Hepatocyte (in vitro differentiated cells): ENCODE data around the gene BPIFB6. TPM values are rescaled to one million over a fixed set of nuclear protein-coding genes. Genes with fewer than 3 reads are reported as not detected.

ENCODE experiments used
- DNase-seq: peaks from one replicate; pipeline ENCODE4 v3.0.0-alpha.2; 2016; ENCODE audit warnings: low spot score
- H2AFZ ChIP-seq: fragments of 200-600 bp; sonication (generic); 2 replicates; pipeline ENCODE4 v1.6.0; 2016; ENCODE audit warnings: antibody characterized with exemption, mild to moderate bottlenecking
- H3K27ac ChIP-seq: fragments of 200-600 bp; sonication (generic); 2 replicates; pipeline ENCODE4 v1.5.1; 2016; ENCODE audit warnings: mild to moderate bottlenecking
- H3K27me3 ChIP-seq: fragments of 200-600 bp; sonication (generic); 2 replicates; pipeline ENCODE4 v1.6.1; 2016
- H3K36me3 ChIP-seq: fragments of 200-600 bp; sonication (generic); replicated peaks from 2 replicates; pipeline ENCODE4 v1.5.1; 2016; ENCODE audit warnings: low read depth; ENCODE audit not compliant: insufficient read depth
- H3K4me1 ChIP-seq: fragments of 200-600 bp; sonication (generic); 2 replicates; pipeline ENCODE4 v1.5.1; 2016; ENCODE audit warnings: mild to moderate bottlenecking, moderate library complexity; ENCODE audit not compliant: insufficient read depth
- H3K4me2 ChIP-seq: fragments of 200-600 bp; sonication (generic); 2 replicates; pipeline ENCODE4 v1.6.0; 2016
- H3K4me3 ChIP-seq: fragments of 200-600 bp; sonication (generic); 2 replicates; pipeline ENCODE4 v1.5.1; 2016; ENCODE audit warnings: mild to moderate bottlenecking
- H3K79me2 ChIP-seq: fragments of 200-600 bp; sonication (generic); 2 replicates; pipeline ENCODE4 v1.6.0; 2017; ENCODE audit warnings: mild to moderate bottlenecking
- H3K9me2 ChIP-seq: fragments of 200-600 bp; sonication (generic); replicated peaks from 2 replicates; pipeline ENCODE4 v1.6.0; 2017; ENCODE audit warnings: mild to moderate bottlenecking; ENCODE audit not compliant: insufficient read depth
- H3K9me3 ChIP-seq: fragments of 200-600 bp; sonication (generic); 2 replicates; pipeline ENCODE4 v1.5.1; 2016; ENCODE audit warnings: low read depth, mild to moderate bottlenecking
- H4K20me1 ChIP-seq: fragments of 200-600 bp; sonication (generic); 2 replicates; pipeline ENCODE4 v1.6.0; 2016; ENCODE audit warnings: mild to moderate bottlenecking; ENCODE audit not compliant: insufficient read depth, poor library complexity, severe bottlenecking
- CTCF ChIP-seq: fragments of 200-600 bp; sonication (generic); IDR thresholded peaks from 2 replicates; pipeline ENCODE4 v1.5.1; 2016; ENCODE audit warnings: antibody characterized with exemption, mild to moderate bottlenecking; ENCODE audit not compliant: poor library complexity
- EZH2 ChIP-seq: fragments of 200-600 bp; sonication (generic); IDR thresholded peaks from 2 replicates; pipeline ENCODE4 v1.6.1; 2016; ENCODE audit warnings: antibody characterized with exemption, mild to moderate bottlenecking, borderline replicate concordance
- EZH2phosphoT487 ChIP-seq: fragments of 200-600 bp; sonication (generic); IDR thresholded peaks from one replicate; pipeline ENCODE4 v1.6.1; 2018; ENCODE audit warnings: antibody characterized with exemption, mild to moderate bottlenecking, low read depth, moderate library complexity; ENCODE audit not compliant: unreplicated experiment, severe bottlenecking
- WGBS: methylation state at CpG from one replicate; pipeline ENCODE4 v1.1.6; 2016; ENCODE audit warnings: low lambda C conversion rate; ENCODE audit errors: missing lambda C conversion rate; 5-methylcytosine and 5-hydroxymethylcytosine counted together
- polyA plus RNA-seq: library from polyadenylated mRNA; unstranded; fragments of >200 nt; fragmentation: Nextera tagmentation; extraction: Ambion mirVana; gene quantifications from 2 replicates; pipeline ENCODE4 v1.2.1, GENCODE V29; 2016
- total RNA-seq: library from RNA; depleted of rRNA; stranded (reverse); fragments of >200 nt; gene quantifications from 2 replicates; pipeline ENCODE4 v1.2.3, GENCODE V29; 2014

Gene BPIFB6
- total and polyA plus RNA-seq, 2 experiments from 2014 or later = not detected

GRCh38 chr20:33072813-33073212 is 41.4 kb downstream of the BPIFB6 start:
- H2AFZ ChIP-seq = no peak overlapping the region
- no peaks in the 10 kb centered on the region for H3K9me3 ChIP-seq
- H3K4me1 ChIP-seq = no peaks in the 10 kb centered on the region
- H3K9me2 ChIP-seq = no peaks in the 10 kb centered on the region
- TF ChIP-seq CTCF = no peak
- no peak for TF ChIP-seq EZH2
- no peak for TF ChIP-seq EZH2phosphoT487
- DNase-seq = no peak
- 94% methylated on average over 2 of the region's 2 CpGs for WGBS
- no peaks in the 10 kb centered on the region for H3K79me2 ChIP-seq
- no peak overlapping the region for H3K4me2 ChIP-seq
- H3K36me3 ChIP-seq = no peaks in the 10 kb centered on the region
- H3K4me3 ChIP-seq = no peak overlapping the region
- no peaks in the 10 kb centered on the region for H4K20me1 ChIP-seq
- H3K27me3 ChIP-seq = peaks cover 35% of the 10 kb centered on the region
- no peak overlapping the region for H3K27ac ChIP-seq

GRCh38 chr20:33074675-33075074 is 43.2 kb downstream of the BPIFB6 start:
- Histone ChIP-seq H3K4me3 (no peak overlapping the region), H3K27ac (no peak overlapping the region), H2AFZ (no peak overlapping the region), H3K9me2 (no peaks in the 10 kb centered on the region), H4K20me1 (no peaks in the 10 kb centered on the region), H3K27me3 (peaks cover 28% of the 10 kb centered on the region), H3K79me2 (no peaks in the 10 kb centered on the region), H3K36me3 (no peaks in the 10 kb centered on the region), H3K9me3 (no peaks in the 10 kb centered on the region), H3K4me1 (no peaks in the 10 kb centered on the region), H3K4me2 (no peak overlapping the region)
- TF ChIP-seq EZH2phosphoT487 = no peak
- TF ChIP-seq CTCF = no peak
- TF ChIP-seq EZH2 = no peak
- no peak for DNase-seq
- 83% methylated on average over 2 of the region's 2 CpGs for WGBS

- no peak overlapping the region for H3K4me3 ChIP-seq
- H3K9me3 ChIP-seq = no peaks in the 10 kb centered on the region
- no peak overlapping the region for H3K4me2 ChIP-seq
- H3K4me1 ChIP-seq = no peaks in the 10 kb centered on the region
- no peaks in the 10 kb centered on the region for H3K79me2 ChIP-seq
- 65% methylated on average over 6 of the region's 6 CpGs for WGBS
- TF ChIP-seq EZH2phosphoT487 (no peak), CTCF (no peak), EZH2 (no peak)
- H3K36me3 ChIP-seq = no peaks in the 10 kb centered on the region
- no peak overlapping the region for H3K27ac ChIP-seq
- H3K27me3 ChIP-seq = peaks cover 23% of the 10 kb centered on the region
- DNase-seq = no peak
- no peaks in the 10 kb centered on the region for H4K20me1 ChIP-seq
- H3K9me2 ChIP-seq = no peaks in the 10 kb centered on the region
- no peak overlapping the region for H2AFZ ChIP-seq
These were observed 43.8 kb downstream of the BPIFB6 start for GRCh38 chr20:33075281-33075680.
